RWPE2 (cell line): Measurements from ENCODE around the gene ADAR.

Experiments used
- ATAC-seq: fragments of 200-7000 bp; cut with Tn5 transposase; 3 replicates; pipeline ENCODE4 v1.9.1; 2021; ENCODE audit warnings: low read depth
- DNase-seq: peaks from one replicate; pipeline ENCODE4 v3.0.0-alpha.2; 2020; ENCODE audit warnings: low spot score
- H3K27ac ChIP-seq: fragments of 450-650 bp; 2 replicates; pipeline ENCODE4 v1.5.1; 2017; ENCODE audit warnings: mild to moderate bottlenecking; ENCODE audit not compliant: poor library complexity, severe bottlenecking
- H3K27me3 ChIP-seq: fragments of 250-450 bp; sonication (Bioruptor Pico); 2 replicates; pipeline ENCODE4 v1.5.1; 2021; ENCODE audit warnings: mild to moderate bottlenecking, moderate library complexity; ENCODE audit not compliant: insufficient read depth, poor library complexity, severe bottlenecking
- H3K36me3 ChIP-seq: fragments of 250-450 bp; sonication (Bioruptor Pico); 2 replicates; pipeline ENCODE4 v1.5.1; 2020; ENCODE audit warnings: low read depth, mild to moderate bottlenecking, moderate library complexity
- H3K4me1 ChIP-seq: fragments of 250-450 bp; sonication (Bioruptor Pico); 2 replicates; pipeline ENCODE4 v1.5.1; 2021; ENCODE audit warnings: mild to moderate bottlenecking, moderate library complexity; ENCODE audit not compliant: insufficient read depth, poor library complexity, severe bottlenecking
- H3K4me3 ChIP-seq: fragments of 250-450 bp; sonication (Bioruptor Pico); 2 replicates; pipeline ENCODE4 v1.5.1; 2021; ENCODE audit warnings: mild to moderate bottlenecking, moderate library complexity; ENCODE audit not compliant: severe bottlenecking
- H3K9me3 ChIP-seq: fragments of 250-450 bp; sonication (Bioruptor Pico); 2 replicates; pipeline ENCODE4 v1.5.1; 2021; ENCODE audit warnings: mild to moderate bottlenecking, moderate library complexity; ENCODE audit not compliant: severe bottlenecking
- CTCF ChIP-seq: fragments of 450-650 bp; IDR thresholded peaks from one replicate; pipeline ENCODE4 v1.5.1; 2017; ENCODE audit warnings: mild to moderate bottlenecking, moderate library complexity; ENCODE audit not compliant: poor library complexity, severe bottlenecking

The ADAR gene

DNA sequence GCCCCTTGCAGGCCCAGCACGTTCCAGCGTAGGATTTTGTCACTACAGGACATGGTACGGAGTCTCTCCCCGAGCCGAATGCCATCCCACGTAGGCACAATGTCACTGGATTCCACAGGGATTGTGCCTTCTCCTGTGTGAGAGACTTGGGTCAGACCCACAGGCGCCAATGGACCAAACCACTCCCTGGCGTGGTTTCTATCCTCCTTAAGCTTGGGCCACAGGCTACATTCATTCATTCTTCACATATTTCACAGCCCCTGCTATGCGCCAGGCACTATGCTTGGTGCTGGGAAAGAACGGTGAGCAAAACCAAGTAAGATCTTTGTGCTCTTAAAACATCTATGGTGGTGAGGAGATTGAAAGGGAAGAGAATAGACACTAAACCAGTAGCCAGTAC is 21.8 kb downstream of the ADAR start:
- Histone ChIP-seq H3K9me3 (no peaks in the 10 kb centered on the region), H3K4me1 (no peaks in the 10 kb centered on the region), H3K27ac (no peak overlapping the region), H3K27me3 (no peaks in the 10 kb centered on the region), H3K36me3 (peaks cover 97% of the 10 kb centered on the region), H3K4me3 (no peak overlapping the region)
- TF ChIP-seq CTCF, result no peak
- DNase-seq (no peak), ATAC-seq (no peak)

DNA sequence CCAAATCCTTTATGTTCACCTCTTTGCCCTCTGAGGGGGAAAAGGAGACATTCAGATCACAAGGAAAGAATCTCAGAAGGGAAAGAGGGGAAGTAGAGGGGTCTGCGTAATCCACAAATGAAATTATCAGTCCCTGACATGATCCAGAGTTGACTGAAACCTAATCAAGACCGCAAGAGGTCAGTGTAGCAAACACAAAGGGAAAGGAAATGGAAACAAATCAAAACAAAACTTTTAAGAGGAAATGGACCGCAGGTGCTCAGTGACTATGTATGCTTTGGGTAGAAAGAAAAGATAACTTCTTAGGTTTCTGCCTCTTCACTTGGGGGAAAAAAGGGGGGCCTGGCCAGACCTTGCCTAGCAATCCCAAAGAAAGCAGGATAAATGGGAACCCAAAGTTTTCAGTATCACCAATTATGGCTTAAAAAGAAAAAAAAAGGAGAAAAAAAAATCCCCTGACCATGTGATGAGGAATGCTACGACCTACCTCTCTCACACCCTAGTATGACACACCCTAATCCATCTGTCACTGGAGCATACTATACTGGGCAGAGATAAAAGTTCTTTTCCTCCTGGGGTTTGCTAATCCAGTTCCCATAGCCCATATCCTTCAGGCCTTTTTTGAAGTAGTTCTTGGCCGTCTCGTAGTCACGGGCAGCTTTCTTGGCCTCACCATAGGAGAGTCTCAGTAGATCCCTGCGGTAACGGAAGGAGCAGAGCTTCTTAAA is 23.6 kb downstream of the ADAR start:
- Histone ChIP-seq H3K36me3 (peaks cover 89% of the 10 kb centered on the region), H3K27me3 (no peaks in the 10 kb centered on the region), H3K27ac (no peak overlapping the region), H3K4me1 (no peaks in the 10 kb centered on the region), H3K4me3 (no peak overlapping the region), H3K9me3 (no peaks in the 10 kb centered on the region)
- TF ChIP-seq CTCF, result no peak
- DNase-seq (no peak), ATAC-seq (no peak)

GRCh38 chr1:154583773-154584172 is 24.2 kb downstream of the ADAR start:
- no peak for TF ChIP-seq CTCF
- DNase-seq, result no peak
- Histone ChIP-seq H3K27me3 (no peaks in the 10 kb centered on the region), H3K36me3 (peaks cover 82% of the 10 kb centered on the region), H3K4me3 (no peak overlapping the region), H3K9me3 (no peaks in the 10 kb centered on the region), H3K4me1 (no peaks in the 10 kb centered on the region), H3K27ac (no peak overlapping the region)
- no peak for ATAC-seq

DNA sequence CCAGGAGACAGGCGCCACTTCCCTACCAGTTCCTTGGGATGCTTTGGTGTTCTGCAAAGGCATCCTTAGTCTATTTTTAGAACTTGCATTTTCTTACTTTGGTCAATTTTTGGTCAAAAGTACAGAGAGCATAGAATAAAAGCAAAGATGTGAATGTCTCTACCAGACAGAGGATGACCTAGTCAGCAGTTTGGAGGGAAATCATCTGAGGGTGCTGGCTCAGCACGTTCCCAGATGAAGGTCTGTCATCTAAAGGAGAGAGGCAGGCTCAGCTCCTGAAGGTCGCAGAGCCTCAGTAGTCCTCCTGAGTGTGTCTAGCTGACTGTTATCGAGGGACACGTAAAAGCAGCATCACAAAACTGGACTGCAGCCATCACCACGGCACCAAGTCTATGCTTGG is 25.1 kb downstream of the ADAR start:
- no peak overlapping the region for H3K4me3 ChIP-seq
- H3K4me1 ChIP-seq, result no peaks in the 10 kb centered on the region
- no peak for TF ChIP-seq CTCF
- peaks cover 74% of the 10 kb centered on the region for H3K36me3 ChIP-seq
- ATAC-seq (no peak), DNase-seq (no peak)
- H3K9me3 ChIP-seq, result no peaks in the 10 kb centered on the region
- H3K27me3 ChIP-seq, result no peaks in the 10 kb centered on the region
- no peak overlapping the region for H3K27ac ChIP-seq

GRCh38 chr1:154581766-154582165 is 26.2 kb downstream of the ADAR start:
- H3K27ac ChIP-seq, result no peak overlapping the region
- no peak for ATAC-seq

More at GRCh38 chr1:154581766-154582165, 26.2 kb downstream of the ADAR start:
- TF ChIP-seq CTCF, result no peak
- no peaks in the 10 kb centered on the region for H3K27me3 ChIP-seq
- H3K9me3 ChIP-seq, result no peaks in the 10 kb centered on the region
- no peak overlapping the region for H3K4me3 ChIP-seq
- no peaks in the 10 kb centered on the region for H3K4me1 ChIP-seq
- peaks cover 62% of the 10 kb centered on the region for H3K36me3 ChIP-seq
- no peak for DNase-seq
